NCI-H2171 (cell line): ENCODE data around the gene FHAD1.
"Not testable (repeated sequence)": the region's sequence is repeated elsewhere in the genome, so short reads cannot be mapped to it uniquely, and the experiment has no call there.

Experiments
- DNase-seq: peaks from one replicate; lab custom pipeline; 2025; lab: John Stamatoyannopoulos, UW

FHAD1 gene

DNA sequence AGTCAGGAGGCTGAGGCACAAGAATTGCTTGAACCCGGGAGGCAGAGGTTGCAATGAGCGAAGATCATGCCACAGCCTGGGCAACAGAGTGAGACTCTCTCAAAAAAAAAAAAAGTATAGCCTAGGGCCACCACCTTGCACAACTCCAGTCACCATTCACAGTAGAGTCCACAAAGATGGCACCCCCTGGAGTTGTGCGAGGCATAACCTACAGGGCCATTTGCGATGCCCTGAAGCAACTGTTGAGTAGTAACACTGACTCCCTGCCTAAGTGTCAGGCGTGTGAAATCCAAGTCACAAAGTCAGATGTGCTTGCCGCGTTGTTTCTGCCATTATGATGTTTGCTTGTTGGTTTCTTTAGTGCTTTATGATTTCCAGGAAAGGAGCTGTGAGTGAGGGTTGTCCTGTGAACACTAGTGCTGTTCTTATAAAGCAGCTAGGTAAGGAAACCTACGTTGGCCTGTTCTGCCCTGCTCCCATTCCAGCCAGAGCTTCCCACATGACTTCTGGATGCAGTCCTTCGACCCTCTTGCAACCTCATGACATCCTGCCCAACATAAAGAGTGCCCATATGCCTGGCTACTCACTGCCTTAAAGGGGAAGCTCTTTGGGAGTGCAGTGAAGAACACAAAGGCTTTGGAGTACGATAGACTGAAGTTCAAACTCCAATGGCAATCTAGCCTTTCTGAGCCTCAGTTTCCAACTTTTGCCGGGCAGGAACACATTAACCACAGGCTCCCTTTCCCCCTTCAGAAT is 29.8 kb downstream of the FHAD1 start:
- DNase-seq = no peak

GRCh38 chr1:15277447-15277838 is 30.4 kb downstream of the FHAD1 start:
- no peak for DNase-seq

DNA sequence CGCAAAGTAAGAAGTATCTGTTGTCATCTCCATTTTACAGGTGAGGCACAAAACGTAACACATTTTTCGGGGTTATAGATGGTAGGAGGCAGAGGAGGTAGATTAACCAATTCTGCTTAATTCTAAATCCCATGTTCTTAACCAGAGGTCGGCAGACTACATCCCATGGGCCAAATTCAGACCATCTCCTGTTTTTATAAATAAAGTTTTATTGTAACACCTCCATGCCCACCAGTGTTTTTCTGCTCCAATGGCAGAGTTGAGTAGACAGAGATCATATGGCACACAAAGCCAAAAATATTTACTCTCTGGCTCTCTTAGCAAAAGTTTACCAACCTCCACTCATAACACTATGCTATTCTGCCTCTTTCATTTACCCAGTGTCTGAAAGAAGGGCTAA is 30.9 kb downstream of the FHAD1 start:
- no peak for DNase-seq

DNA sequence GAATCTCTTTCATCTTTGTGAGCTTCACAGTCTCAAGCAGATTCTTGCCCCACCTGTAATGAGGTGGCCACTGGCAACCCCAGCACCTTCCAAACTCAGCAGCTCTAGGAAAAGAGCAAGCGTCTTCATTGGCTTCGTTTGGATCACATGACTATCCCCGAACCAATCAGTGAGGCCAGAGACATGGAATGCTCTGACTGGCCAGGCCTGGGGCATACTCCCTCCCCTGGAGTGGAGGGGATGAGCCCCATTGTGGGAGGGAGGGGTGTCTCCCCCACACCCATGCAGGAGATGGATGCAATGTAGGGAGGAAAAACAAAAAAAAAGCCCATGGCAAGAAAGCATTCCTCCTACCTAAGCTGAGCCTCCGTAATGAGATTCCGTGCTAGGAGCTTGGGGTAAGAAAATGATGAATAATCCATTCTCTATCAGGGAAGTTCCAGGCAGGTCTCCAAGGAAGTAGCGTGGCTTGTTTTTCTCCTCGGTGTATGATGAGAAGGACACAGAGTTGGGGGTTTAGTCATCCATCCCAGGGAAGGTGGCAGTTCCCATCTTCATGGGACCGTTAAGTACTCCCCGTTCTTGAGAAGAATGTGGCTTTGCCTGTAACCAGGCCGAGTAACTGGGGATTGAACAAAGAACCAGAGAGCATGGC is 32.7 kb downstream of the FHAD1 start:
- no peak for DNase-seq

- DNase-seq = no peak
These were observed 33.4 kb downstream of the FHAD1 start for GRCh38 chr1:15280416-15280815.

GRCh38 chr1:15282038-15282437 is 35.0 kb downstream of the FHAD1 start:
- DNase-seq = no peak

- DNase-seq = peak; percentile 36
These were observed 35.9 kb downstream of the FHAD1 start for GRCh38 chr1:15282810-15283474.

- DNase-seq = no peak
These were observed 36.5 kb downstream of the FHAD1 start for GRCh38 chr1:15283526-15283925.

GRCh38 chr1:15286452-15286851 is 39.4 kb downstream of the FHAD1 start:
- DNase-seq = no peak

- DNase-seq = no peak
These were observed 40.3 kb downstream of the FHAD1 start for GRCh38 chr1:15287035-15287979.

DNA sequence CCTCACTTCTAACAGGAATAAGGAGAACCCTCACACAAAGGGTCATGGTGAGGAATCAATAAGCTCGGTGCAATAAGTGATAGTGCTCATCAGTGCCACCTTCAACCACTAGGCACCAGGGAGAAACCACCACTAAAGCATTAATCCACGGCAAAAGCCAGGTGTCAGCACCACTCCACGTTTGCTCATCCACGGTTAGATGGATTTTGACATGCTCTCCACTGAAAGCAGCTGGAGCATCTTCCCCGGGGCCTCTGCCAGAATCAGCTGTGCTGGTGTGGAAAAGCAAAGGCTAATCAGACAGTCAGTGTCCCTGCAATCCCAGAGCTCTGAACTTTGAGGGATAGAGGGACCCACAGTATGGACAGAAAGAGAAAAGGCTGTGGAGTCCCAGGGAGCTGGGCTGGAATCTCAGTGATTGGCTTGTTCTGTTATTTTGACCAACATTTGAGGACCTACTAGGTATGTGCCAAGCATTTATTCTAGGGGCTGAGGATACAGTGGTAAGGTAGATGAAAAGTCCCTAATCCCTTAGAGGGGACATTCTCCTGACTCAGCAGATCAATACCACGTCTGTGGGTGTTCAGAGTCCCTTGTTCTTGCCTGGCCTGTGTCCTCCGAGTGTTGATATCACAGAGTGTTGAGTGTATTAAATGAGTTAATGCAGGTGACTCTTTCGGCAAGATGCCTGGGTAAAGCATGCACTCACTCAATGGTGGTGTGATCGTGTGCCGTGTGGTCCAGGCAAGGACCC is 41.3 kb downstream of the FHAD1 start:
- DNase-seq = peak; percentile 3

DNA sequence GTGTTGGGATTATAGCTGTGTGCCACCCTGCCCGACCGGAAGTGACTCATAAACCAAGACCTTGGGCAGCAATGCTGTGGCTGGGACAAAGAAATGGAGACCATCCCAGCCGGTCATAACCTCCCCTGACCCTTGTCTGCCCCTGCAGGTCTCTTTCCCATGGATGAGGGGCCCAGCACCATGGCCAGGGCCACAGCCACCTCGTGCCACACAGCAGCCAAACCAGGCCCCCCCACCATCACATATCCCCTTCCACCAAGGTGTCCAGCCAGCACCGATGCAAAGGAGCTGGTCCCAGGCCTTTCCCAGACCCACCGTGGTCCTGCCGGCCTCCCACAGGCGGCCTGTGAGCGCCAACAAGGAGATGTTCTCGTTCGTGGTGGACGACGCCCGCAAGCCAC is 42.2 kb downstream of the FHAD1 start:
- no peak for DNase-seq

DNA sequence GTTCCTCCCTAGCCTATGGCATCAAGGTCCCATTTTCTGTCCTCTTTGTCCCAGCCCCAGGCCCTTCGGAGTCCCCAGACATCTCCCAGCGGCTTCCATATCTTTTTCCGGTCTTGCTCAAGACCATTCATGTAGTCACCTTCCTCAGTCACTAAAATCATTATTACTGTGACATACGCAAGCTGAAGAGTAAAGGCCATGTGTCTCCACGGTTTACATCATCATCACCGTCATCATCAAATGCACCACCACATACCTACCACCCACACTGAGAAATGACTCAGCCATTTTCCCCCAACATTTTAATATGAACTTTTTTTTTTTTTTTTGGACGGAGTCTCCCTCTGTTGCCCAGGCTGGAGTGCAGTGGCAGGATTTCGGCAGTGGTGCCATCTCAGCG is 43.4 kb downstream of the FHAD1 start:
- no peak for DNase-seq

DNA sequence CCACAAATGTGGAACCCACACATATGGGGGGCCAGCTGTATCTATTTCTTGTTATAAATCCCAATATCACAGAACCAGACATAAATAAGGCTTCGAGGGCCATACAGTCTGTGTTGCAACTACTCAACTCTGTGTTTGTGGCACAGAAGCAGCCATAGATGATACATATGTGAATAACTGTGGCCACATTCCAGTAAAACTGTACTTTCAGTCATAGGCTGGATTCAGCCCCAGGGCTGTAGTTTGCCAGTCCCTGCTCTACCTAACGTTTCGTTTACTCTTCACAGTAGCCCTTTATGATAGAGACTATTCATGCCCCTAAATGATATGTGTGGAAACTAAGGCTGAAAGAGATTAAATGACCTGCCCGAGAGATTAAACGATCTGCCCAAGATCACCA is 48.7 kb downstream of the FHAD1 start:
- DNase-seq = no peak

- DNase-seq = no peak
These were observed 49.7 kb downstream of the FHAD1 start for GRCh38 chr1:15296585-15297321.

- DNase-seq = not testable (repeated sequence)
These were observed 51.0 kb downstream of the FHAD1 start for GRCh38 chr1:15297975-15298374.

GRCh38 chr1:15299179-15299578 is 52.2 kb downstream of the FHAD1 start:
- no peak for DNase-seq

DNA sequence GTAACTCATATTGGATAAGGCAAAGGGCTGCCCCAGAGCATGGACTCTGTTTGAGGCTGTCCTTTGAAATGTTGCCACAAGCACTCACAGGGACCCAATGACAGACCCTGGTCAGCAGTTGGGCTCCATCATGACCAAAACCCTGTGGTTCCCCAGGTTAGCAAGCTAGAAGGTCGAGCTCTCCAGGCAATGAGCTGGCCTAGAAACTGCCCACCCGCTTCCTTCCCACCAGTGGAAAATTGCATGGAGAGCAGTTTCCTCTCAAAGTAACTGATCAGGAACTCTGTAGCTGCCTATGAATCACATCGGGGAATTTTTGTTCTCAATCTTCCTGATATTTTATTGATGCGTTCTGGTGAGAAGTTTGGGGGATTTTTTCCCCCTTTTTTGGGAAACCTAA is 52.8 kb downstream of the FHAD1 start:
- no peak for DNase-seq

DNA sequence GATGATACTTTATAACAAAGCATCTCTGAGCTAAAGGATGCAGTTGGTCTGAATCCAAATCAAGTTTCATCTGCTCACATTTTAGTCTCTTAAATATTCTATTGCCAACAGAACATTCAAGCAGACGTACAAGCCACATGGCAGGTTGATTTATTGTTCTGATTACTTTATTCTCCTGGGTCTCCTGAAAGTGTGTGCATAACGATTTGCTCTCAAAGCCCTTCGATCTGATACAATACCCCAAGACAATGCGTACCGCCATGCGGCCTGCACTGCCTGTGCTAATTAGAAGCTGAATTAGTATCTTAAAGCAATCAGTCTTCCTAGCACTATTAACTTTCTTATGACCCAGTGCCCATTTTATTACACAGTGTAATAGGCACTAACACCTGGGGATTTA is 56.9 kb downstream of the FHAD1 start:
- DNase-seq = peak; percentile 20

GRCh38 chr1:15304708-15305467 is 57.9 kb downstream of the FHAD1 start:
- DNase-seq = peak; percentile 53
